Pancreas (tissue), 10 donors: ENCODE results near the gene CCDC137. TPM values are rescaled to one million over a fixed set of nuclear protein-coding genes. Genes with fewer than 3 reads are reported as not detected.

Experiments
- ATAC-seq, 4 donors: fragments of 200-7000 bp; cut with Tn5 transposase; one replicate each; pipeline versions ENCODE4 v1.8.0 to v1.9.1; 2020; ENCODE audit warnings: mild to moderate bottlenecking in 4 of 4, moderate library complexity in 4 of 4
- DNase-seq, 6 donors: peaks; one replicate each; pipeline ENCODE4 v3.0.0-alpha.2; 2020
- FAIRE-seq: peaks from 2 replicates; lab custom pipeline; 2012; peaks lifted over from hg19 to GRCh38; lab: Jason Lieb, UNC
- H3K27ac ChIP-seq, 4 donors: fragments of 200-600 bp; sonication (generic); 1 replicate in 3 of 4; 2 replicates in 1 of 4; pipeline versions ENCODE4 v1.5.0 to v1.8.0; 2020
- H3K27me3 ChIP-seq, 4 donors: fragments of 200-600 bp; one replicate each; pipeline ENCODE4 v1.8.0; 2021
- H3K36me3 ChIP-seq, 3 donors: fragments of 200-600 bp; sonication (generic) in 1 of 3; one replicate each; pipeline versions ENCODE4 v1.5.0 to v1.8.0; 2020 to 2021
- H3K4me1 ChIP-seq, 3 donors: fragments of 200-600 bp; one replicate each; pipeline ENCODE4 v1.8.0; 2021
- H3K4me3 ChIP-seq, 4 donors: fragments of 200-600 bp; sonication (generic) in 2 of 4; one replicate each; pipeline versions ENCODE4 v1.5.0 to v1.8.0; 2020 to 2021
- H3K9me3 ChIP-seq, 4 donors: fragments of 200-600 bp; one replicate each; pipeline ENCODE4 v1.8.0; 2021
- WGBS, 2 donors: extraction: QIAGEN DNeasy Blood & Tissue Kit; methylation state at CpG; one replicate each; pipeline ENCODE4 v1.1.7; 2013; 5-methylcytosine and 5-hydroxymethylcytosine counted together
- intact Hi-C, 3 donors: fragments of 100-400 bp; cut with DNase I; formaldehyde crosslinking; loops; one replicate each; pipeline versions ENCODE4 v1.11.1 to v1.14.2; 2022
- polyA plus RNA-seq, 2 donors: library from polyadenylated mRNA; stranded (reverse); fragments of 200-250 nt; gene quantifications; one replicate each; pipeline ENCODE4 v1.2.3, GENCODE V29; 2013
- total RNA-seq, 6 donors: library from RNA; stranded (reverse); fragmentation: NEBNext Ultra II Directional in 4 of 6; extraction: Animal tissue kit (Norgen Biotek cat#: 25700) in 4 of 6; gene quantifications; one replicate each; pipeline versions ENCODE4 v1.2.1 to v1.2.4, GENCODE V29; 2021 to 2023
- TF ChIP-seq, protein P1 (sequence below), 4 donors: fragments of 200-600 bp; sonication (generic) in 3 of 4; IDR thresholded peaks; one replicate each; pipeline versions ENCODE4 v1.5.0 to v1.8.0; 2021; ENCODE audit warnings: antibody characterized with exemption in 4 of 4
- donor health status: healthy with polysubstance abuse.
- donor health status: DM: no; HTN: no; CAD: no; lungs with moderate emphysema.
- donor health status: DM: no; HTN: no; CAD: no.
- donor health status: control.
- donor health status: control.
- donor health status: Bipolar disorder and iron deficiency.
- donor health status: DM: yes; HTN: yes; CAD: no.
- donor health status: DM: no; HTN: no; CAD: no.
- donor health status: DM: no; HTN: no; CAD: no.
- donor health status: DM: yes; HTN: yes; CAD: no.

Gene CCDC137
- total and polyA plus RNA-seq, 8 donors = 2.9 to 50.4 (median 6.8) TPM

GRCh38 chr17:81682565-81683207, 16.1 kb downstream of the CCDC137 start:
- Histone ChIP-seq H3K4me3 (peak overlapping the region; percentile 81 to 99 (median 97)), H3K27ac (peak overlapping the region in 2 of 4 donors; percentile 20 to 76), H3K4me1 (peaks cover 10 to 19% (median 13%) of the 10 kb centered on the region in 3 donors), H3K36me3 (peaks cover 0 to 14% (median 7%) of the 10 kb centered on the region in 3 donors), H3K9me3 (no peaks in the 10 kb centered on the region), H3K27me3 (no peaks in the 10 kb centered on the region)
- FAIRE-seq (no peak), DNase-seq (no peak), ATAC-seq (no peak)
- intact Hi-C loops = no loop called here
- TF ChIP-seq, protein P1, sequence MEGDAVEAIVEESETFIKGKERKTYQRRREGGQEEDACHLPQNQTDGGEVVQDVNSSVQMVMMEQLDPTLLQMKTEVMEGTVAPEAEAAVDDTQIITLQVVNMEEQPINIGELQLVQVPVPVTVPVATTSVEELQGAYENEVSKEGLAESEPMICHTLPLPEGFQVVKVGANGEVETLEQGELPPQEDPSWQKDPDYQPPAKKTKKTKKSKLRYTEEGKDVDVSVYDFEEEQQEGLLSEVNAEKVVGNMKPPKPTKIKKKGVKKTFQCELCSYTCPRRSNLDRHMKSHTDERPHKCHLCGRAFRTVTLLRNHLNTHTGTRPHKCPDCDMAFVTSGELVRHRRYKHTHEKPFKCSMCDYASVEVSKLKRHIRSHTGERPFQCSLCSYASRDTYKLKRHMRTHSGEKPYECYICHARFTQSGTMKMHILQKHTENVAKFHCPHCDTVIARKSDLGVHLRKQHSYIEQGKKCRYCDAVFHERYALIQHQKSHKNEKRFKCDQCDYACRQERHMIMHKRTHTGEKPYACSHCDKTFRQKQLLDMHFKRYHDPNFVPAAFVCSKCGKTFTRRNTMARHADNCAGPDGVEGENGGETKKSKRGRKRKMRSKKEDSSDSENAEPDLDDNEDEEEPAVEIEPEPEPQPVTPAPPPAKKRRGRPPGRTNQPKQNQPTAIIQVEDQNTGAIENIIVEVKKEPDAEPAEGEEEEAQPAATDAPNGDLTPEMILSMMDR (IDR thresholded peaks at IDR 0.05) = no peak
- 28 to 33% methylated on average over 19 of the region's 19 CpGs for WGBS, 2 donors

DNA sequence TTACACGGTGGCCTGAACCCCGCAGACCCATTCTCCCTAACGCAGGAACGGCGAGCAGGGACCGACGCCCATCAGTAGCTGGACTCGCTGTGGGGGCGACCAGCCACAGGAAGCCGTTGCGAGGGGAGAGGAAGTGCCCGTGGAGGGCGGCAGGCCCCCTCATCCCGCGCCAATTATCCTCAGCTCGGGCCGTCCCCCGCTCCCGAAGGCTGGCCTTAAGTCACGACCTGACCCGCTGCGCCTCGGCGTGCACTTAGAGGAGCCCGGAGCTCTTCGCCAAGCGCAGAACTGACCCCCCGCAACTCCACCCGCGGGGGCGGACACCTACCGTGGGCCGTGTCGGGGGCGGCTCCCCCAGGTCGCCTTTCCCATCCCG, 16.7 kb downstream of the CCDC137 start:
- no peaks in the 10 kb centered on the region for H3K9me3 ChIP-seq
- intact Hi-C loops = no loop called here
- FAIRE-seq = no peak
- peak overlapping the region; percentile 20 to 76 (median 65) for H3K27ac ChIP-seq
- 1% methylated on average over 37 of the region's 37 CpGs for WGBS, 2 donors
- H3K36me3 ChIP-seq = peaks cover 0 to 17% (median 11%) of the 10 kb centered on the region in 3 donors
- no peak for DNase-seq
- peak overlapping the region; percentile 81 to 99 (median 97) for H3K4me3 ChIP-seq
- H3K27me3 ChIP-seq = no peaks in the 10 kb centered on the region
- TF ChIP-seq, protein P1 (IDR thresholded peaks at IDR 0.05) = no peak
- ATAC-seq = peak in 3 of 4 donors; percentile 12 to 33 (median 29)
- peaks cover 10 to 19% (median 13%) of the 10 kb centered on the region in 3 donors for H3K4me1 ChIP-seq

DNA sequence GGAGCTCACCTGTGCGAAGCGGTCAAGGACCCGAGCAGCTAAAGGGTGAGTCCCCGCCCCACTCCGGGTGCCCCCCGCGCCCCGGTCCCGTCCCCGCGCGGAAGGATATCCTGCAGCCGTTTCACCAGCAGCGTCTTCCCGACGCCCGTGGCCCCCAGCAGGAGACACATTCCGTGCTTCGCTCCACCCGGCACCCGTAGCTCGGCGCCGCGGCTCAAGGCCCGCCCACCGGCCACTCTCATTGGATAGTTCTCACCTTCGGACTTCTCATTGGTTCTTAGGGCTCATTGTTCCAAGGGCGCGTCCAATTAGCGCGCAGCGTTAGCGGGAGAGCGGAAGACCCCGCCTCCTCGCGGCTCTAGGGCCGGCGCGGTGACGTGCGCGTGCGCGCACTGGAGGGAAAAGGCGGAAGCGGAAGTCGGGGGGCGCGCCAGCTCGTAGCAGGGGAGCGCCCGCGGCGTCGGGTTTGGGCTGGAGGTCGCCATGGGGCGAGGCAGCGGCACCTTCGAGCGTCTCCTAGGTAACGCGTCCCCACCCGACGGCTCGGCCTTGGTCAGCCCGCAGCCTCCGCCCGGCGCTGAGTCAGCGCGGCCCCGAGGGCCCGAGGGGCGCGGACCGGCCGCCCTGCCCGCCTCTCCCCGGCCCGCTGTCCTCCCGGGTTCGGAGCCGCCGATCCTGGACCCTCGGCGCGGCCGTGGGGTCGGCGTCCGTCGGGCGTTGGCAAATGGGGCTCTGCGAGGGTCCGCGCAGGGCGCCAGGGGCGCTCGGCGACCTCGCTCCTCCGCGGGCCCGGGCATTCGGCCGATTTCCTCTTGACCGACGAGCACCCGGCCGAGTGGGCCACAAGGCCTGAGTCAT, 17.3 kb downstream of the CCDC137 start, which contains the start of the genes ARL16 and HGS:
Gene ARL16, minus strand, starts transcription at position 214 of the 858 bp plus-strand sequence. Its CDS starts 44 bp downstream, at position 170.
Gene HGS, plus strand, starts transcription at position 428 of the 858 bp plus-strand sequence. Its CDS starts 56 bp downstream, at position 484.
- Histone ChIP-seq H3K4me1 (peaks cover 10 to 19% (median 13%) of the 10 kb centered on the region in 3 donors), H3K27me3 (no peaks in the 10 kb centered on the region), H3K4me3 (peak within 1 kb of the TSS; percentile 81 to 99 (median 97)), H3K36me3 (peaks cover 0 to 23% (median 15%) of the 10 kb centered on the region in 3 donors), H3K27ac (peak within 1 kb of the TSS; percentile 56 to 76 (median 68)), H3K9me3 (no peaks in the 10 kb centered on the region)
- peak; percentile 64 for FAIRE-seq
- 1% methylated on average over 81 to 112 of the region's 112 CpGs for WGBS, 2 donors
- intact Hi-C loops = no loop called here
- peak; percentile 95 to 99 (median 98) for DNase-seq
- peak; percentile 97 to 98 (median 98) for ATAC-seq
- TF ChIP-seq, protein P1 (IDR thresholded peaks at IDR 0.05) = no peak

DNA sequence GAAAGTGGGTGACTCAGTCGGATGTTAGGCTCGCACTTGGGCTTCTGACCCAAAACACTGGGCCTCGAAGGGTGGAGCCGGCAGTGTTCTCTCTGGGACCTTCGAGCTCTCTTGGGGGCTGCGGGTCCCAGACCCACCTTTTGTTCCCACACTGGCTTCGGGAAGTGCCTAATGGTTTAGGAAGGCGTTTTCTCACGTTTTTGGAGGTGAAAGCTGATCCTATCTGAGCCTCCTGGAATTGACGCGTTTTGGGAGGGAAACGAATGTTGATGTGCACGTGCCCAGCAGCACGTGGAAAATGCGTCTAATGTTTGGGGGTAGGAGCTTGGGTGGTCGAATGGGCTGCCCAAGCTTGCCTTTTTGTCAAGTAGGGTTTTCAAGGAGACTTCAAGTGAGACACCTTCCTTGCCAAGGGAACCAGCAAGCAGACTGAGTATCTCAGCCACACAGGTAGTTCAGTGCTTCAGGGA, 17.9 kb downstream of the CCDC137 start:
- Histone ChIP-seq H3K27me3 (no peaks in the 10 kb centered on the region), H3K4me3 (peak overlapping the region; percentile 81 to 99 (median 97)), H3K9me3 (no peaks in the 10 kb centered on the region), H3K27ac (peak overlapping the region; percentile 51 to 62 (median 56)), H3K4me1 (peaks cover 10 to 19% (median 13%) of the 10 kb centered on the region in 3 donors), H3K36me3 (peaks cover 0 to 26% (median 15%) of the 10 kb centered on the region in 3 donors)
- WGBS, 2 donors = 1% methylated on average over 16 of the region's 16 CpGs
- intact Hi-C loops = no loop called here
- FAIRE-seq = no peak
- TF ChIP-seq, protein P1 (IDR thresholded peaks at IDR 0.05) = no peak
- no peak for DNase-seq
- ATAC-seq = no peak
